ENCODE measurements around the gene KCNK3.
"Not testable (repeated sequence)": the region's sequence is repeated elsewhere in the genome, so short reads cannot be mapped to it uniquely, and the experiment has no call there.

The KCNK3 gene

DNA sequence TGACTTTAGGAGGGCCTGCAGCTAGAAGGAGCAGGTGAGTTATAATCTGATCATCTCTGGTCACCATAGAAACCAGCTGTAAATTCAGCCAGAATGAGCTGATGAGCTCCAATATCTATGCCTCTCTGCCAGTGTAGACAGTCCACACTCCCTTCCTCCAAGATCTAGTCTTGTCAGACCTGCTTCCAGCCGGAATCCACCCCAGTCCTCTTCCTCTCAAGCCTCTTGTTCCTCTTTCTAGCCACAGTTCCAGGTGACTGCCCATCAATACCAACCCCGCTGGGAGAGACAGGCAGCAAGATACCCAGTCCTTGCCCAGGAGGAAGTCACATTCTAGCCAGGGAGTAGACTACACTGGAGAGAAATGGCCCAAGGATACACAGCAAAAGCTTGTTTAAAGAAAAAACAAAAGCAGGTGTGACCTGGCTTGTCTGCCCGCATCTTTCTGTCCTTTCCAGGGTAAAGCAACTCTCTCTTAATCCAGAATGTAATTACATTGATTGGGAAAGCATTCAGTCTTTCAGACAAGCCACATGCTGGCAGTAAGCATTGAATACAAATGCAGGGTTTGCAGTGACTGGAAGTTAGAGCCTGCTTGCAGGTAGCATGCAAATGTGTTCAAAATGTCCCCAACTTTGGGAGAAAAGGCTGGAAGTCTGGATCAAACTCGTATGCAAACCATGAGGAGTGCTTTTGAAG, 62.6 kb downstream of the KCNK3 start:
- DNase-seq (ENCODE audit: low read depth in 2 of 2, low spot score in 1 of 2): no peak

DNA sequence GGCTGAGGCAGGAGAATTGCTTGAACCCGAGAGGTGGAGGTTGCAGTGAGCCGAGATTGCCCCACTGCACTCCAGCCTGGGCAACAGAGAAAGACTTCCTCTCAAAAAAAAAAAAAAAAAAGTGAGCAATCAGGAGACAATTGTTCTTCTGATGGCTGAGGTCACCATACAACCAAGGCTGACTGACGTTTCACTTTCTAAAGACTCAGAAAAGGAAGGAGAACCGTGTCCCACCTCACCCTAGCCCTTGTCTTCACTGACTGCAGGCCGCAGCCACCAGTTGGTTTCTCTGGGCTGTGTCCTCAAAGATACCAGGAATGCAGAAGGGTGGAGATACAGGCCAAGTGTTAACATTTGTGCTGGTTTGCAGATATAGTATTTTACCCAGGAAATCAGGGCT, 63.8 kb downstream of the KCNK3 start:
- DNase-seq (ENCODE audit: low read depth in 2 of 2, low spot score in 1 of 2): no peak

DNA sequence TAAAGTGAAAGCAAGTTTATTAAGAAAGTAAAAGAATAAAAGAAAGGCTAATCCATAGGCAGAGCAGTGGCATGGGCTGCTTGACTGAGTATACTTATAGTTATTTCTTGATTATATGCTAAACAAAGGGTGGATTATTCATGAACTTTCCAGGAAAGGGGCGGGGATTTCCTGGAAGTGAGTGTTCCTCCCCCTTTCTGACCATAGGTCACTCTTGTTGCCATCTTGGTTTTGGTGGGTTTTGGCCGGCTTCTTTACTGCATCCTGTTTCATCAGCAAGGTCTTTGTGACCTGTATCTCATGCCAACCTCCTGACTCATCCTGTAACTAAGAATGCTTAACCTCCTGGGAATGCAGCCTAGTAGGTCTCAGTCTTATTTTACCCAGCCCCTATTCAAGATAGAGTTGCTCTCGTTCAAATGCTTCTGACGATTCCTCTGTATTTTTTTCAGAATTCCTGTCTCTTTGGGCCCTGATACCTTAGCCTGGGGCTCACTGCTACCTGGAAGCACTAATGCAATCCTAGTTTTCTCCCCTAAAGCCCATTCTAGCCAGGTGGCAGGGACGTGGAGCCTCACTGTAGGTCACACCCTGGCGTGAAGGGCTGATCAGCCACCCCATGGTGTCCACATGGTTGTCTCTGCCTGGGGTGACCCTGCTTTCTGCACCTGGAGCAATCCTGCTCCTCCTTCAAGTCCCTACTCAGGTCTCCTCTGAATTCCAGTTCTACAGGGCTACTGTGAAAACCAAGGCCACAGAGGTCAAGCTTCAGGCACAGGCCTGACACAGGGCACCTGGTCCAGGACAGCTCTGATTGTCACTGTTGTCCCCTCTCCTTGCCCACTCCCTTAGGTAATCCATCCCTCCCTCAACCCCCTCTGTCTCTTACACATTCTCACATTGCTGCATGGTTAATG, 65.6 kb downstream of the KCNK3 start:
- DNase-seq (ENCODE audit: low read depth in 2 of 2, low spot score in 1 of 2): no peak

DNA sequence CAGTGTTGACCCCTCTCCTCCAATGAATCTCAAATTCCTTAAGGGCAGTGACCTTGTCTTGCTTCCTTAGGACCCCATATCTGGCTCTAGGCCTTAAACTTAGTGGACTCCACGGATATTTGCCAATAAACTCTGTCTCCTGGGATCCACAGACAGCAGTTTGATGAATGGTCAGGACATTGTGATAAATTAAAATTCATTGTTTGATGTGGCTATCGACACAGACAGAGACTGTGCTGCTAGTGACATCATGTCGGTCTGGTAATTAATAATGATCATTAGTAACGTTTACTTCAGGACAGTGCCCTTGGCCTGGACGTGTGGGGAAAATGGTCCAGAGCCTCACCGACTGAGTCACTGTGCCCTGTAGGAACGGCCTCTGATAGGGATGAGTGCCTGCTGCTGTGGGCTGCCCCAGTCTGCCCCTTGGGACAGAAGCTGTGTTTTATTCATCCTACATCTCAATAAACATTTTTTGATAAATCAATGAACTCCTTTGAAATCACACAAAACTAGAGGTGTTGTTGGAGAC, 66.3 kb downstream of the KCNK3 start:
- no peak for DNase-seq (ENCODE audit: low read depth in 2 of 2, low spot score in 1 of 2)

DNA sequence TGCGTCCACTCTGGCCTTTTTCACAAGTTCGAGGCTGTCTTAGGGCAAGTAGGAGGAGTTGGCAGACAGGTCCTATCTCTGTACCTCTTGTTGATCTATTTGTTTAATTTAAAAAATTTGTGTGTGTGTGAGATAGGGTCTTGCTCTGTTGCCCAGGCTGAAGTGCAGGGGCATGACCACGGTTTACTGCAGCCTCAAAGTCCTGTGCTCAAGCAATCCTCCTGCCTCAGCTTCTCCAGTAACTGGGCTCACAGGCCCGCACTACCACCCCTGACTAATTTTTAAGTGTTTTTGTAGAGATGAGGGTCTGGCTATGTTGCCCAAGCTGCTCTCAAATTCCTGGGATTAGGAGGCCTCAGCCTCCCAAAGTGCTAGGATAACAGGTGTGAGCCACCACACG, 67.3 kb downstream of the KCNK3 start:
- no peak for DNase-seq (ENCODE audit: low read depth in 2 of 2, low spot score in 1 of 2)

DNA sequence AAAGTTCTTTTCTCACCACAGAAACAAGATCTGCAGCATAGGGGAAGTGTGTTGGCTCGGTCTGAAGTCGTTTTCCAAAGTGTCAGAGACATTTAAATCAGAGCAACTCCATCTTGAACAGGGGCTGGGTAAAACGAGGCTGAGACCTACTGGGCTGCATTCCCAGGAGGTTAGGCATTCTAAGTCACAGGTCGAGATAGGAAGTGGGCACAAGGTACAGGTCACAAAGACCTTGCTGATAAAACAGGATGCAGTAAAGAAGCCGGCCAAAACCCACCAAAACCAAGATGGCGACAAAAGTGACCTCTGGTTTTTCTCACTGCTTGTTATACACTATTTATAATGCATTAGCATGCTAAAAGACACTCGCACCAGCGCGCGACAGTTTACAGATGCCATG, 68.5 kb downstream of the KCNK3 start:
- not testable (repeated sequence) for DNase-seq (ENCODE audit: low read depth in 2 of 2, low spot score in 1 of 2)

DNA sequence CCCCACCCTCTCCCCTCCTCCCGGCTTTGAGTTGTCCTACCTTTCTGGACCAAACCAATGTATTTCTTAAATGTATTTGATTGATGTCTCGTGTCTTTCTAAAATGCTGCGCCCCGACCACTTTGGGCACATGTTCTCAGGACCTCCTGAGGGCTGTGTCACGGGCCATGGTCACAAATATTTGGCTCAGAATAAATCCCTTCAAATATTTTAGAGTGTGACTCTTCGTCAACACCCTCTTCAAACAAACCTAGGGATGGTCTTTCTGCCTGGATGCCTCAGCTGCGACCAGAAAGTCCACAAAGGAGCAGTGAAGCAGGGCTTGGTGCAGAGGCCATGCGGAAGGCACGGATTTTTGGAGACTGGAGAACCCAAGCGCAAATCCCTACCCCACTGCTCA, 70.5 kb downstream of the KCNK3 start:
- DNase-seq (ENCODE audit: low read depth in 2 of 2, low spot score in 1 of 2): no peak

DNA sequence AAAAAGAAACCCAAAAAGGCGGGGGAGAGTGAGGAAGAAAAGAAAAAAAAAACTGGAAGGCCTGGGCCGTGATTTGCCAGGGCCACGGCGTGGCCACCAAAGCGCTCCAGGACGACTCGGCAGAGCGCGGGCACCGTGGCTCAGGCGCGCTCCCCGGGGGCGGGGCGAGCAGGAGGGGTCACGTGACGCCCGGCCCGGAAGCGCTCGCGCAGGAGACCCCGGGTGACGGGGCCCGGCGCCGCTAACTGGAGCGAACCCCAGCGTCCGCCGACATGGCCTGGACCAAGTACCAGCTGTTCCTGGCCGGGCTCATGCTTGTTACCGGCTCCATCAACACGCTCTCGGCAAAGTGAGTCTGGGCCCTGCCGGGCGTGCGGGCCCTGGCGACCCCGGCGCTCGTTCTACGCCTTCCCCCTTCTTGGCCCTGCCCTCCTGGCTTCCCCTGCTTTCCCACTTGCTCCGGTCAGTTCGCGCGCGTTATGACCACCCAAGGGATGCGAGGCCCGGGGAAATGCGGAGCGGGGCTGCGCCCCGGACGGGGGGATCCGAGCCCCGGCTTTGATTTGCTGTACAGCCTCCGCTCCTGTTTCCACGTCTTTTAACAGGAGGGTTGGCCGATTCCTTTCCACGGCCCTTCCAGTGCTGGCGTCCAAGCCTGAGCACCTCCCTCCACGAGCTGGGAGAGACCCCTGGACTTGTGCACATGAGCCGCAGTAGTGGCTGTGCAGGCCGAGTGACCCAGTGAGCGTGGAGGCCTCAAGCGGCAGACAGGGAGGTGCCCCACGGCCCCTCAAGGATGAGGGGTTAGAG, 71.8 kb downstream of the KCNK3 start, which contains the start of gene SLC35F6:
SLC35F6 (plus strand) TSS at position 207 of the 810 bp plus-strand sequence; CDS start at position 273, 66 bp downstream.
- DNase-seq (ENCODE audit: low read depth in 2 of 2, low spot score in 1 of 2): peak; percentile 60 to 65

DNA sequence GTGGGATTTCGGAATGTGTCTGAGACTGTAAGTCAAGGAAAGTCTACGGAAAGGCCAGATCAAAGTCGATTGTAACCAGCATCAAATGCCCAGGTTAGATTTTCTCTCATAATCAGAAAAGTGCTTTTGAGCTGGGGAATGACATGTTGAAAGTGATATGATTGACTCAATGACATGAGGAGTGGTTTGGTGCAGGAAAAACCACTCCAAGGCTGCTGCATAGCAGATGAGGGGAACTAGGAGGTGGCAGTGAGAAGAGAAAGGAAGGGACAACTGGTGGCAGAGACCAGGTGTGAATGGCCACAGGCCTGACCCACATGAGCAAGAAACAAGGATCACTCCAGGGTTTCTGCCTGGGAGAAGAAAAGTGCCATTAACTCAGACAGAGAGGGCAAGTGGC, 72.4 kb downstream of the KCNK3 start:
- DNase-seq (ENCODE audit: low read depth in 2 of 2, low spot score in 1 of 2): no peak

DNA sequence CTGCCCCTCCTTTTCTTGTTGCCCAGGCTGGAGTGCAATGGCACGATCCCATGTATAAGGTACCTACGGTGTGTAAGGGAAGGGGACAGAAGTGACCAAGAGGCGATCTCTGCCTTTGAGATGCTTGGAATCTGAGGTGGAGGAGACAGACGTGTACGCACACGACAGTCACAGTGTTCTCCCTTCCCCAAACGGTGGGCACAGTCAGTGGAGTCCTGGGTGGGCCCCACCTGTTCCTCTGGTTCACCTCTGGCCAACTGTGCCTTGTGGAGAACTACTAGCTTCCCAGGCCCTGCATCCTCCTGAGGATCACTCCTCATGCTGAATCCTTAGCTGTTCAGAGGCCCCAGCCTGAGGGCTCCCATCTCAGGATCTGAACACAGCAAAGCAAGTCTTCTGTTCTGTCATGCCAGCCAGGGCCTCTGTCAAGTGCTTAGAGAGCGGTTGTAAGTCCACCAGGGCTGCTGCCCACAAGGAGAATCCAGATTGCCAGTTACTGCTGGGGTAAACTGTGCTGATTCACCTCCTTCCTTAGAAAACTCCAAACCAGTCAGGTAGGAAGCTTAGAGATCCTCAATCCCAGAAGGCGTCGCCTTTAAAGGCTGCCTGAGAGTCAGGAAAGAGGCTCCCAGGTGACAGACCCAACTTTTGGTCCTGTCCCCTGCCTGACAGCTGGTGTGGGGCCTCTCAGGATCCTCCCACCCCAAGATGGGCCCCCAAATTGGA, 73.1 kb downstream of the KCNK3 start:
- DNase-seq (ENCODE audit: low read depth in 2 of 2, low spot score in 1 of 2): no peak

DNA sequence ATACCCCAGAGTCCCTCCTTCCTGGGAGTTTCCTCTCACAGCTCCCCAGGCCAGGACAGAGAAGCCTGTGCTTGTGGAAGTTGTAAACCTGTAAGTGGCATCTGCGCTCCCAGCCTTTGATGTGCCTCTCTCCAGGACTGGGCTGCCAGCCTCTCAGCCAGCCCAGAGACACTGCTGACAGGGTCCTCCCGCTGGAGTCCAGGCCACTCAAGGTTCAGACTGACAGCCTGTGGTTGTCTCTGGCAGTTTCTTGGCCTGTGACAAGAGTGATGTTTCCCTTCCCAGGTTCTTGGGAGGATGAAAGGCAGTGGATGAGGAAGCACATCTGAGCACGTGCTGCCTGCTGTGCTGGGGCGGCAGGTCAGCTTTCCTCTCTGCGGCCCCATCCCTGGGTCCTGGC, 74.6 kb downstream of the KCNK3 start:
- no peak for DNase-seq (ENCODE audit: low read depth in 2 of 2, low spot score in 1 of 2)

DNA sequence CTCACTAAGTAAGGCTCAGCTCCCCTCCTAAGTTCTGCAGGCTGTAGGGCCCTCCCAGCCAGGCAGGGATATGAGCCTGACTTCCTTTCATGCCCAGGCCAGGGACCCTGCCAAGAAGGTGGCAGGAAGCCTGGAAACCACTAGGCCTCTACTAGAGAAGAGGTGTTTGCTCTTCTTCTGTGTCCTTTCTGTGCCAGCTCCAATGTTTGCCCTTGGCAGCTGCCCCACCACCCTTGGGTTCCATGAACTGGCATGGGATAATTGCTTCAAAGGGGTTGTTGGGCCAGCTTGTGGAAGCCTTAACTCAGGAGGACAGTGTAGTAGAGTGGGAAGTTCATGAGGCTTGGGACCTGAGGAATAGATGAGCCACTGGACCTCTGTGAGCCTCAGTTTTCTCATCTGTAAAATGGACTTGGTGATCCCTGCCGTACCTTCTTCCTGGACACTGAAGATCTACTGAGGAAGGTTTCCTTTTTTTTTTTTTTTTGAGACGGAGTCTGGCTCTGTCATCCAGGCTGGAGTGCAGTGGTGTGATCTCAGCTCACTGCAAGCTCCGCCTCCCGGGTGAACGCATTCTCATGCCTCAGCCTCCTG, 75.5 kb downstream of the KCNK3 start:
- DNase-seq (ENCODE audit: low read depth in 2 of 2, low spot score in 1 of 2): no peak

DNA sequence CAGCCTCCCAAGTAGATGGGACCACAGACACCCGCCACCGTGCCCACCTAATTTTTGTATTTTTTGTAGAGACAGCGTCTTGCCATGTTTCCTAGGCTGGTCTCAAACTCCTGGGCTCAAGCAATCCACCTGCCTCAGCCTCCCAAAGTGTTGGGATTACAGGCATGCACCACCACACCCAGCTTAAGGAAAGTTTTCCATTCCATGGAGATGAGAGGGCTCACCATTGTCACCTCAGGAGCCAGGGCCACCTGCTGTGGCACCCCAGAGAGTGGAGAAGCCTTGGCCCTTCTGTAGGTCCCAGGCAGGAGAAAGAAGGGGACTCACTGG, 76.2 kb downstream of the KCNK3 start:
- DNase-seq (ENCODE audit: low read depth in 2 of 2, low spot score in 1 of 2): no peak

DNA sequence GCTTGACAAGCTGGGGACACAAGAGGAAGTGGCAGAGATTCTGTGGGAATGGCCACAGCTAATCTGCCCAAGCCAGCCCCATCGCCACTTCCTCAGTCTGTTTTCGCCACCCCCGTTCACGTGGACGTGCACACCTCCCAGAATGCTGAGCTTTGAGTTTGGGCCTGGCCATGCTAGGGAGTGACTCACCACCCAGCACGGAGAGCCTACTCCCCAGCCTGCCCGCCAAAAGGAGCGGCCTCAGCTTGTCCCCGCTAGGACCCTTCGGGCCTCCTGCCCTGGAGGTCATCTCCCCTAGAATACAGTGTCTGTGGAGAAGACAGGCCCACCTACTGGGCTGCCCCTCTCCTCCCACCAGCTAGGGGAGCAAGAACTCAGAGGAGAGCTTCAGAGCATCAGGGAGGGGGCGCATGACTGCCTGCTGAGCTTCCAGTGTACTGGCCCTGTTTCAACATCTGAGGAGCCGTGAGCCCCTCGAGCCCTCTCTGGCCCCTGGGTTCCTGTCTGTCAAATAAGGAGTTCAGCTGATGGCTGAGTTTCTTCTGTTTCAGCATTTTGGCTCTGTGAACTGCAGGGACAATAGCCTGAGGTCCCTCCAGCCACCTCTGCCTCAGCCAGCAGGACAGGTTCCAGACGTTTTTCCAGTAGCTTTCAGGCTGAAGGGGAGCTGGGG, 76.7 kb downstream of the KCNK3 start:
- no peak for DNase-seq (ENCODE audit: low read depth in 2 of 2, low spot score in 1 of 2)

DNA sequence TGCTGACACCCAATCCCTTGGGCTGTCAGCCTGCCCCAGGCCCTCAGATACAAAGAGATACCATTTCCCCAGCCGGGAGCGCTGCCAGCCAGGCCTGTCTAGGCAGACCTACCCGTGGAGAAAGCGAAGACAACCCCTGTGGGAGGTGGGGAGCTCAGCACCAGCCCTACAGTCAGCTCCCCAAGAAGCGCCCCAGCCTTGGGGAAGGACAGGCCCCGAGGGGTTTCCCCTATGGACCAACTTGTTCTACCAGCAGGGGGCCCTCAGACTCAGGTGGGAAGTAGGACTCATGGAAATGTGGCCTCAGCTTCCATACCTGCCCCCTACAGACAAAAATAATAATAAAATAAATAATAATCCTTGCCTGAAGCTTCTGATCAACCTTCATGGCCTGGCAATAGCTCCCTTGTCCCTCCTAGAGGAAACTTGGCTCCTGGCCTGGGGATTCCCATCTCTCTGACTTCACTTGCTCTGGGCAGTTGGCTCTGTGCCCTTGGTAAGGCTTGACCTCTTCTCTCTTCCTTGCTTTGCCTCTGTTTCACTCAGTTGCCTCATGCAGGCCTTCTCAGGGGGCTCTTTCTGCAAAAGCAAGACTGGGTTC, 78.6 kb downstream of the KCNK3 start:
- no peak for DNase-seq (ENCODE audit: low read depth in 2 of 2, low spot score in 1 of 2)

DNA sequence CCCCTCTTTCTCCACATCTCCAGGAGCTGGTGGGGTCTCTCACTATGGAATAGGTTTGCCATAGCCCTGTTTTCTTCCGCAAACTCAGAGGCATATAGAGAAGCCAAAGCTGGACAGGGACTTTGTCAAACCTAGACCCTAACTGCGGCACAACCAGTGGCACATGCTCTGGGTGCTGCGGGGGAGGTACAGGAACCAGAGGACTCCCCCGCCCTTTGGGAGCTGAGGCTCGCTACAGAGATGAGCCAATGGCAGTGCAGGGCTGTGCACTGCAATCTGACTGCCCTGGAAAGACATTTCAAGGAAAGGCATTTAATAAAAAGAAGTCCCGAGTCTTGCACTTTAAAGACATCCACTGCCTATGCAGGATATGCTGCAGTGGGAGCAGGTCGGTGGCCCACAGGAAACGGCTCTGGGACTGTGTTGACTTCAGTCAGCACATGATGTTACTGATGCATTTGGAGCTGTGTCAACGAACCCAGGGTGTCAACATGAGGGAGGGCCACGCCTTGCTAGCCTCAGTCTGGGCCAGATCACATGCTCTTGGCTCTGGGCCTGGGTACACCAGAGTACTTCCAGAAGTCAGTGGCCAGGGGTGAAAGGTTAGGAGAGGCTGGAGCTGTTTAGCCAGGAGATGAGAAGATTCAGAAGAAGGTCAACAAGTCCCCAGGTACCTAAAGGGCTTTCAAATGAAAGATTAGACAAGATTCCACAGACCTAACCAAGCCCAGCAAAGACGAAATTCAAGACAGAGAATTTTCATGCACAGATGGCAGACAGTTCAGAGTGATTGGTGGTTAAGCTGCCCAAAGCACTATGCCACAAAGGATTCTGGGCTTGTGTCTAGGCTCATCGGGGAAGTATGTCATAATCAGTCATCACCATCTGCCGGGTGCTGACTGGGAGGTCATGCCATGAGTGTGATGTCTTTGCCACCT, 79.8 kb downstream of the KCNK3 start:
- DNase-seq (ENCODE audit: low read depth in 2 of 2, low spot score in 1 of 2): no peak

DNA sequence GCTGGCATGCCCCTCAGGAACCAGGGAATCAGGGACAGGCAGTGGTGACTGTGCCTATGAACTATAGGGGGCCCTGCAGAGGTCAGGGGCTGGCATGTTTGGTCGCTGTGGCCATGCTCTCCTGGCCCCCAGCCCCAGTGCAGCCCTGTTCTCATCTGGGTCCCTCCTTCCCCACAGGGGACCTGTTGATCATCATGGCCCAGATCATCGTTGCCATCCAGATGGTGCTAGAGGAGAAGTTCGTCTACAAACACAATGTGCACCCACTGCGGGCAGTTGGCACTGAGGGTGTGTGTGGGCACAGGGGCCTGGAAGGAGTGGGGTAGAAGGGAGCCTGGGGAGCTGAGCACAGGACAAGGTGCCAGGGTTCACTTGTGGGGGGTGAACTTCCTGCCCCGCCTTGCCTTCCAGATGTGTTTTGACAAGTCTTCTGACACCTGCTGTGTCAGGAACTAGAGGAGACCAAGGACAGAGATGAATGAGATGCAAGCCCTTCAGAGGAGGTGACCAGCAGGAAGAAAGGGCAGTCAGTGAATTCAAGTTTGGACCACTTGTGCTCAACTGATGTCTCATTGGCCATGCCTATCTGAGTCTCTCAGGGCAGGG, 83.8 kb downstream of the KCNK3 start:
- DNase-seq (ENCODE audit: low read depth in 2 of 2, low spot score in 1 of 2): no peak

DNA sequence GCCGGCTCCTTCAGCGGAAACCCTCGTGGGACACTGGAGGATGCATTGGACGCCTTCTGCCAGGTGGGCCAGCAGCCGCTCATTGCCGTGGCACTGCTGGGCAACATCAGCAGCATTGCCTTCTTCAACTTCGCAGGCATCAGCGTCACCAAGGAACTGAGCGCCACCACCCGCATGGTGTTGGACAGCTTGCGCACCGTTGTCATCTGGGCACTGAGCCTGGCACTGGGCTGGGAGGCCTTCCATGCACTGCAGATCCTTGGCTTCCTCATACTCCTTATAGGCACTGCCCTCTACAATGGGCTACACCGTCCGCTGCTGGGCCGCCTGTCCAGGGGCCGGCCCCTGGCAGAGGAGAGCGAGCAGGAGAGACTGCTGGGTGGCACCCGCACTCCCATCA, 85.6 kb downstream of the KCNK3 start:
- DNase-seq (ENCODE audit: low read depth in 2 of 2, low spot score in 1 of 2): no peak

All from stimulated activated CD8-positive, alpha-beta memory T cell treated with anti-CD3 and anti-CD28 coated beads, Interleukin-4, amount 100 ng/mL, for 1 hour (primary cell).